Natural killer cell (primary cell): Measurements from ENCODE around the gene CSPG5. TPM values are rescaled to one million over a fixed set of nuclear protein-coding genes. Genes with fewer than 3 reads are reported as not detected.

ENCODE experiments used
- ATAC-seq, 3 donors: fragments of 150-1000 bp in 2 of 3; fragments of 200-7000 bp in 1 of 3; cut with Tn5 transposase; 1 replicate in 1 of 3; 2 replicates in 2 of 3; pipeline ENCODE4 v1.10.0; 2021; ENCODE audit warnings: mild to moderate bottlenecking in 2 of 3, moderate library complexity in 2 of 3
- DNase-seq, 2 donors: peaks; one replicate each; pipeline versions ENCODE4 v3.0.0 to v3.0.0-alpha.2; 2013 to 2021; ENCODE audit warnings: mixed read lengths in 1 of 2
- H3K27ac ChIP-seq: one replicate; pipeline ENCODE4 v1.5.1; 2013; ENCODE audit warnings: mild to moderate bottlenecking, low read length
- H3K27me3 ChIP-seq: one replicate; pipeline ENCODE4 v1.6.1; 2013; ENCODE audit warnings: low read length; ENCODE audit not compliant: control insufficient read depth, insufficient read depth
- H3K36me3 ChIP-seq: one replicate; pipeline ENCODE4 v1.6.1; 2013; ENCODE audit warnings: low read length; ENCODE audit not compliant: control insufficient read depth, insufficient read depth
- H3K4me1 ChIP-seq: one replicate; pipeline ENCODE4 v1.6.1; 2013; ENCODE audit warnings: low read length; ENCODE audit not compliant: control insufficient read depth, insufficient read depth
- H3K4me3 ChIP-seq: one replicate; pipeline ENCODE4 v1.5.1; 2013; ENCODE audit warnings: low read length
- H3K9me3 ChIP-seq: one replicate; pipeline ENCODE4 v1.6.1; 2013; ENCODE audit warnings: low read length; ENCODE audit not compliant: control insufficient read depth, insufficient read depth
- H3K27ac Mint-ChIP-seq, 2 donors: one replicate each; pipeline ENCODE4 v1.8.0; 2022; ENCODE audit warnings: mild to moderate bottlenecking in 2 of 2, mixed read lengths in 2 of 2, moderate library complexity in 1 of 2
- H3K27me3 Mint-ChIP-seq, 2 donors: one replicate each; pipeline ENCODE4 v1.8.0; 2022; ENCODE audit warnings: low read depth in 2 of 2, mixed read lengths in 2 of 2
- H3K36me3 Mint-ChIP-seq: one replicate; pipeline ENCODE4 v1.8.0; 2022; ENCODE audit warnings: mixed read lengths
- H3K4me1 Mint-ChIP-seq, 2 donors: one replicate each; pipeline ENCODE4 v1.8.0; 2022; ENCODE audit warnings: mixed read lengths in 2 of 2
- H3K4me3 Mint-ChIP-seq: one replicate; pipeline ENCODE4 v1.8.0; 2022; ENCODE audit warnings: mild to moderate bottlenecking, moderate library complexity, mixed read lengths
- H3K9me3 Mint-ChIP-seq, 2 donors: one replicate each; pipeline ENCODE4 v1.8.0; 2022; ENCODE audit warnings: mixed read lengths in 2 of 2
- CTCF ChIP-seq: fragments of 200-600 bp; IDR thresholded peaks from one replicate; pipeline ENCODE4 v1.8.0; 2022; ENCODE audit warnings: antibody characterized with exemption
- WGBS: methylation state at CpG from one replicate; pipeline ENCODE4 v1.1.7; 2013; ENCODE audit warnings: missing lambda C conversion rate; ENCODE audit not compliant: insufficient coverage; 5-methylcytosine and 5-hydroxymethylcytosine counted together
- intact Hi-C: fragments of 100-400 bp; cut with micrococcal nuclease; formaldehyde crosslinking; loops from one replicate; pipeline ENCODE4 v1.14.2; 2022
- total RNA-seq, 4 donors: library from RNA; stranded (reverse); fragments of 120-200 nt in 1 of 4; gene quantifications; one replicate each; pipeline versions ENCODE4 v1.2.3 to v1.2.4, GENCODE V29; 2013 to 2022

Gene CSPG5, protein sequence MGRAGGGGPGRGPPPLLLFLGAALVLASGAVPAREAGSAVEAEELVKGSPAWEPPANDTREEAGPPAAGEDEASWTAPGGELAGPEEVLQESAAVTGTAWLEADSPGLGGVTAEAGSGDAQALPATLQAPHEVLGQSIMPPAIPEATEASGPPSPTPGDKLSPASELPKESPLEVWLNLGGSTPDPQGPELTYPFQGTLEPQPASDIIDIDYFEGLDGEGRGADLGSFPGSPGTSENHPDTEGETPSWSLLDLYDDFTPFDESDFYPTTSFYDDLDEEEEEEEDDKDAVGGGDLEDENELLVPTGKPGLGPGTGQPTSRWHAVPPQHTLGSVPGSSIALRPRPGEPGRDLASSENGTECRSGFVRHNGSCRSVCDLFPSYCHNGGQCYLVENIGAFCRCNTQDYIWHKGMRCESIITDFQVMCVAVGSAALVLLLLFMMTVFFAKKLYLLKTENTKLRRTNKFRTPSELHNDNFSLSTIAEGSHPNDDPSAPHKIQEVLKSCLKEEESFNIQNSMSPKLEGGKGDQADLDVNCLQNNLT
- total RNA-seq, result under 1 TPM; 0.07 to 0.63 (median 0.23) TPM
- total RNA-seq (2013), result 0.07 TPM

- Mint-ChIP-seq H3K4me1 (no peaks in the 10 kb centered on the region), H3K27ac (no peak within 1 kb of the TSS), H3K36me3 (no peaks in the 10 kb centered on the region), H3K9me3 (no peaks in the 10 kb centered on the region), H3K27me3 (peaks cover 0 to 4% of the 10 kb centered on the region in 2 donors), H3K4me3 (peak within 1 kb of the TSS; percentile 79)
- Histone ChIP-seq H3K27me3 (peaks cover 21% of the 10 kb centered on the region), H3K36me3 (no peaks in the 10 kb centered on the region), H3K4me1 (peaks cover 13% of the 10 kb centered on the region), H3K4me3 (peak within 1 kb of the TSS; percentile 24), H3K9me3 (no peaks in the 10 kb centered on the region), H3K27ac (no peak within 1 kb of the TSS)
- intact Hi-C loops, result no loop called here
- peak; percentile 28 to 47 for DNase-seq
- no peak for TF ChIP-seq CTCF
- peak; percentile 49 to 60 (median 59) for ATAC-seq
- WGBS, result 5% methylated on average over 121 of the region's 121 CpGs
Measured at GRCh38 chr3:47578691-47579632, at the start of gene CSPG5. Gene CSPG5 (minus strand): TSS chr3:47578865. CDS start chr3:47578693, 172 bp downstream.

GRCh38 chr3:47628426-47628825 is 49.8 kb upstream of the CSPG5 start:
- Mint-ChIP-seq H3K4me1 (no peaks in the 10 kb centered on the region), H3K27ac (peak overlapping the region in 1 of 2 donors; percentile 38), H3K36me3 (peaks cover 21% of the 10 kb centered on the region), H3K27me3 (no peaks in the 10 kb centered on the region), H3K4me3 (no peak overlapping the region), H3K9me3 (no peaks in the 10 kb centered on the region)
- Histone ChIP-seq H3K9me3 (no peaks in the 10 kb centered on the region), H3K36me3 (peaks cover 51% of the 10 kb centered on the region), H3K4me3 (no peak overlapping the region), H3K27ac (no peak overlapping the region), H3K4me1 (no peaks in the 10 kb centered on the region), H3K27me3 (no peaks in the 10 kb centered on the region)
- DNase-seq, result no peak
- WGBS, result 96% methylated on average over 6 of the region's 6 CpGs
- ATAC-seq, result no peak
- intact Hi-C loops, result no loop called here
- no peak for TF ChIP-seq CTCF

- Mint-ChIP-seq H3K4me1 (no peaks in the 10 kb centered on the region), H3K27ac (no peak overlapping the region), H3K27me3 (no peaks in the 10 kb centered on the region), H3K9me3 (no peaks in the 10 kb centered on the region), H3K36me3 (peaks cover 14% of the 10 kb centered on the region), H3K4me3 (no peak overlapping the region)
- H3K4me1 ChIP-seq, result no peaks in the 10 kb centered on the region
- DNase-seq (no peak), ATAC-seq (no peak)
- H3K36me3 ChIP-seq, result peaks cover 57% of the 10 kb centered on the region
- 94% methylated on average over 3 of the region's 3 CpGs for WGBS
- no peak for TF ChIP-seq CTCF
- intact Hi-C loops, result no loop called here
- H3K9me3 ChIP-seq, result no peaks in the 10 kb centered on the region
- no peak overlapping the region for H3K27ac ChIP-seq
- no peak overlapping the region for H3K4me3 ChIP-seq
- H3K27me3 ChIP-seq, result no peaks in the 10 kb centered on the region
Measured at GRCh38 chr3:47622671-47623461, 44.2 kb upstream of the CSPG5 start.
